Sigmoid colon (tissue), 4 donors: ENCODE measurements around the gene TIMM17B.

ENCODE experiments used
- POLR2AphosphoS5 ChIP-seq, 4 donors: sonication (generic); formaldehyde crosslinking; IDR thresholded peaks; one replicate each; pipeline ENCODE4 v1.6.1; 2017; ENCODE audit warnings: antibody characterized with exemption in 4 of 4
- TF ChIP-seq, protein P1 (sequence below), 4 experiments: fragments of 450-650 bp in 3 of 4; fragments of 200-600 bp in 1 of 4; IDR thresholded peaks; one replicate each; pipeline ENCODE4 v1.5.1; 2016 to 2019; ENCODE audit warnings: antibody characterized with exemption in 4 of 4, mild to moderate bottlenecking in 3 of 4, moderate library complexity in 2 of 4

DNA sequence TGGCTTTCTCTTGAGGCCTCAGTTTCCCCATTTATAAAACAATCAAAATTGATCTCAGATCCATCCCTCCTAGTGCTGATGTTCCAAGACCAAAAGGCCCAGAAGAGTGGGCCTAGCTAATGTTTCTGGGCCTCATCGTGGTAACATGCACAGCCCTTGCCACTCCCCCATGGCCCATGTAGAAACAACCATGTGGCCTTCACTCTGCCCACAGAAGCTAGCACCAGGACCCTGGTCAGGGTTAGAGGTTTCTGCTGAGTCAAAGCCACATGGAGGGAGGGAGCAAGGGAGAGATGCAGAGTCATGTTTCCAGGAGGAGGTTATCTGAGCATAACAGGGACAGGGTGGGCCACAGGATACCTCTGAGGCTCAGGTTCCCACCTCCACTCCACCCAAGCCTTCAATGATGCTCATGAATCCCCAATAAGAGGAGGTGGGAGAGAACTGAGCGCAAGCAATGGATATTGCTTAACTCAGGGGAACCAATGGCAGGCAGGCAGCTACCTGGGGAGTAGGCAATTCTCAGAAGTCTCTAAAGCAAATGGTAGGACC, 42.9 kb upstream of the TIMM17B start:
- no peak for TF ChIP-seq POLR2AphosphoS5 (IDR thresholded peaks at IDR 0.05)
- TF ChIP-seq, protein P1, sequence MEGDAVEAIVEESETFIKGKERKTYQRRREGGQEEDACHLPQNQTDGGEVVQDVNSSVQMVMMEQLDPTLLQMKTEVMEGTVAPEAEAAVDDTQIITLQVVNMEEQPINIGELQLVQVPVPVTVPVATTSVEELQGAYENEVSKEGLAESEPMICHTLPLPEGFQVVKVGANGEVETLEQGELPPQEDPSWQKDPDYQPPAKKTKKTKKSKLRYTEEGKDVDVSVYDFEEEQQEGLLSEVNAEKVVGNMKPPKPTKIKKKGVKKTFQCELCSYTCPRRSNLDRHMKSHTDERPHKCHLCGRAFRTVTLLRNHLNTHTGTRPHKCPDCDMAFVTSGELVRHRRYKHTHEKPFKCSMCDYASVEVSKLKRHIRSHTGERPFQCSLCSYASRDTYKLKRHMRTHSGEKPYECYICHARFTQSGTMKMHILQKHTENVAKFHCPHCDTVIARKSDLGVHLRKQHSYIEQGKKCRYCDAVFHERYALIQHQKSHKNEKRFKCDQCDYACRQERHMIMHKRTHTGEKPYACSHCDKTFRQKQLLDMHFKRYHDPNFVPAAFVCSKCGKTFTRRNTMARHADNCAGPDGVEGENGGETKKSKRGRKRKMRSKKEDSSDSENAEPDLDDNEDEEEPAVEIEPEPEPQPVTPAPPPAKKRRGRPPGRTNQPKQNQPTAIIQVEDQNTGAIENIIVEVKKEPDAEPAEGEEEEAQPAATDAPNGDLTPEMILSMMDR (IDR thresholded peaks at IDR 0.05) = no peak
